HUES6 (cell line): ENCODE data around the gene CTNNBL1.
"Not testable (repeated sequence)": the region's sequence is repeated elsewhere in the genome, so short reads cannot be mapped to it uniquely, and the experiment has no call there.

Experiments
- H3K27ac ChIP-seq: 2 replicates; pipeline ENCODE4 v1.7.0; 2013; ENCODE audit warnings: low read depth, mild to moderate bottlenecking, low read length, inconsistent platforms
- H3K27me3 ChIP-seq: 2 replicates; pipeline ENCODE4 v1.6.1; 2013; ENCODE audit warnings: low read length; ENCODE audit not compliant: control insufficient read depth, insufficient read depth
- H3K36me3 ChIP-seq: 2 replicates; pipeline ENCODE4 v1.6.1; 2013; ENCODE audit warnings: low read length; ENCODE audit not compliant: control insufficient read depth, insufficient read depth
- H3K4me1 ChIP-seq: 2 replicates; pipeline ENCODE4 v1.6.1; 2013; ENCODE audit warnings: low read length; ENCODE audit not compliant: control insufficient read depth, insufficient read depth
- H3K4me3 ChIP-seq: 2 replicates; pipeline ENCODE4 v1.5.1; 2013; ENCODE audit warnings: low read depth, low read length
- H3K9ac ChIP-seq: one replicate; pipeline ENCODE4 v1.6.1; 2013; ENCODE audit warnings: mild to moderate bottlenecking, low read length
- H3K9me3 ChIP-seq: 2 replicates; pipeline ENCODE4 v1.6.1; 2013; ENCODE audit warnings: low read depth, low read length; ENCODE audit not compliant: control insufficient read depth, insufficient read depth

Gene CTNNBL1

DNA sequence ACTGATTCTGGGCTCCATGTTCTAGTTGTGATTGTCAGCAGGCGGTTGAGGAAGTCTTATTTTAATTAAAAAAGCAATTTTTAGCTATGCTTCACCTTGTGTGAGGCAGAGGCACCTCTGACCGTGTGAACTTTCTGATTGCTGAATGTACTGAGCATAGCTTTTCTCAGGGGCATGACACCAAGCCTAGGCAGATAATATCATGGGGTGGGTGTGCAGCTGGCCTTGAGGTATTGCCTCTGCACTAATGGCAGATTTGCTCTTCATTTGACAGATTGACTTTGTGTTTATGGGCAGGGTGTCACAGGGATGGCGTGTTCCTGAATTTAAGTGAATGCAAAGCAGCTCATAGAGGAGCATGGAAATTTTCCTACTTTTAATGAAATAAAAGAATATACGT, 19.6 kb downstream of the CTNNBL1 start:
- no peak overlapping the region for H3K9ac ChIP-seq
- H3K27ac ChIP-seq = no peak overlapping the region
- H3K4me1 ChIP-seq = peaks cover 4% of the 10 kb centered on the region
- H3K27me3 ChIP-seq = no peaks in the 10 kb centered on the region
- no peaks in the 10 kb centered on the region for H3K36me3 ChIP-seq
- no peak overlapping the region for H3K4me3 ChIP-seq
- no peaks in the 10 kb centered on the region for H3K9me3 ChIP-seq

DNA sequence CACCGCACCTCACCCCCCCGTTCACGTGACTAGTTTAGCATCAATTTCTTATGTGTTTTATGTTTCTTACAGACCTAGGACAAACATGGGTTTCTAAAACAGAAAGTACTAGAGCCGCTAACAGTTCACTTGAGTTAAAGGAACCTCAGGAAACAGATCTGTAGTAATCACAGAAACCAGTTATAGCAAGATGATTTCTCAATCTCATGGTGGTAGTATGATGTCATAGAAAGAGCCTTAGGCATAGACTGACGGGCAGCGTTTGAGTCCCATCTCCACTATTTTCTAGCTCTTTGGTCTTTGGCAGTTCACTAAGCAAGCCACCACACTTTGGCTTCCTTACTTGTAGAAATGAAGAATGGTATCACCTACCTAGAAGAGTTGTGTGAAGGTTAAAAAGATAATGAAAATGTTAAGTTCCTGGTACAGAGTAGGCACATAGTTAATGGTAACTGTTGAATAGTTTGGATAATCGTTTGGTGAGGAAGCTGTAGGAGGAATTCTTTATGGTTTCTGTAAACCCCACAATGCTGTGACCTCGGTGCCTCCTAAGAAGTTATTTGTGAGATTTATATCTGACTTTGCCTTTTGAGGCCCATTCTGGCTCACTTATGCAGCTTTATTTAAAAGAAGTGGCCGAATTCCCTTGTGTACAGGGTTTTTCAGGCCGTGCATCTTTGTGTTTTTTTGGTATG, 21.3 kb downstream of the CTNNBL1 start:
- Histone ChIP-seq H3K27ac (no peak overlapping the region), H3K9me3 (peaks cover 4% of the 10 kb centered on the region; the same call in 1 of the 2 replicates), H3K4me3 (no peak overlapping the region), H3K4me1 (peaks cover 4% of the 10 kb centered on the region), H3K36me3 (no peaks in the 10 kb centered on the region), H3K27me3 (no peaks in the 10 kb centered on the region), H3K9ac (no peak overlapping the region)

DNA sequence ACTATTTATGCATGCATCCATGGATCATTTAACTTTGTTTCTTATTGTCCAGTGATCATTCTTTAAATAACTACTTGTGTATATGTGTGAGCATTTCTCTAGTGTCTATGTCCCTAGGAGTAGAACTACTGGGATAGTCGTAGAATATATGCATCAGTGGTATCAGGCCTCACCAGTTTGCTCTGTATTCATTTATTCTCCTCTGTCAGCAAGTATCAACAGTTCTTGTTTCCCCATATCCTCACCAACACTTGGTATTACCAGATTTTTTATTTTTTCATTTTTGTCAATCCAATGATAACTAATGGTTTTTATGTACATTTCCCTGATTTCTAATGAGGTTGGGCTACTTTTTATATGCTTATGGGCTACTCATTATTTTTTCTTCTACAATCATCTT, 27.9 kb downstream of the CTNNBL1 start:
- Histone ChIP-seq H3K4me3 (no peak overlapping the region), H3K27ac (no peak overlapping the region), H3K9ac (no peak overlapping the region), H3K4me1 (peaks cover 4% of the 10 kb centered on the region; the same call in 1 of the 2 replicates), H3K9me3 (peaks cover 4% of the 10 kb centered on the region; the same call in 1 of the 2 replicates), H3K36me3 (no peaks in the 10 kb centered on the region), H3K27me3 (no peaks in the 10 kb centered on the region)

DNA sequence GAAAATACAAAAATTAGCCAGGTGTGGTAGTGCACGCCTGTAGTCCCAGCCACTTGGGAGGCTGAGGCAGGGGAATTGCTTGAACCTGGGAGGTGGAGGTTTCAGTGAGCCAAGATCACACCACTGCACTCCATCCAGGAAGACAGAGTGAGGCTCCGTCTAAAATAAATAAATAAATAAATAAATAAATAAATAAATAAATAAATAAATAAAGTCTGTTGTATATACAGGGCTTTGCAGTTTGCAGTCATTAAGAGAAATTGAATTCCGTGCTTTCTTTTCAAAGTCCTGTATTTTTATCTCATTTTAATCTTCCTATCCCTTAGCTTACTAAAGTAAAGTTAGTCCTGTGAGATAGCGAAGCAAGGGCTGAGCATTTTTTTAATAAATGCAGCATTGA, 28.5 kb downstream of the CTNNBL1 start:
- H3K4me3 ChIP-seq, H3K27me3 ChIP-seq, H3K9me3 ChIP-seq, H3K27ac ChIP-seq, H3K9ac ChIP-seq, H3K36me3 ChIP-seq, H3K4me1 ChIP-seq: not testable (repeated sequence)

DNA sequence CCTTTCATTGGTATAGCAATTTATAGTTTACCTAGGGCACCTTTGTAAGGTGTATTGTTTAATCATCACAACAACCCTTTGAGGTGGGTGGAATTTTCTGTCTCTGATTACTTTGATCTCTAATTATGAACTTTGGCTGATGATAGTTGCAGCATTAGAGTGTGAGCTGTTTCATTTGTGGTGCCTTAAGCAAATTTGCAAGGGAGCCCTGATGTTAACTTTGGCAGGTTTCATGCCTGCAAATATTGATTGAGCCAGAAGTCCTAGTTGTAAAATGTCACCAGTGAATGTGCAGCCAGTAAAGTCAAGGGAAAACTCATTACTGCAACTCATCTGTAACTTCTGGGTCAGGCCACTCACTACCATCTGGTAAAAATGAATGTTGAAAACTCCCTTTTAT, 29.8 kb downstream of the CTNNBL1 start:
- Histone ChIP-seq H3K9me3 (peaks cover 2% of the 10 kb centered on the region; the same call in 1 of the 2 replicates), H3K36me3 (no peaks in the 10 kb centered on the region), H3K27ac (no peak overlapping the region), H3K27me3 (no peaks in the 10 kb centered on the region), H3K9ac (no peak overlapping the region), H3K4me1 (peaks cover 14% of the 10 kb centered on the region), H3K4me3 (no peak overlapping the region)

DNA sequence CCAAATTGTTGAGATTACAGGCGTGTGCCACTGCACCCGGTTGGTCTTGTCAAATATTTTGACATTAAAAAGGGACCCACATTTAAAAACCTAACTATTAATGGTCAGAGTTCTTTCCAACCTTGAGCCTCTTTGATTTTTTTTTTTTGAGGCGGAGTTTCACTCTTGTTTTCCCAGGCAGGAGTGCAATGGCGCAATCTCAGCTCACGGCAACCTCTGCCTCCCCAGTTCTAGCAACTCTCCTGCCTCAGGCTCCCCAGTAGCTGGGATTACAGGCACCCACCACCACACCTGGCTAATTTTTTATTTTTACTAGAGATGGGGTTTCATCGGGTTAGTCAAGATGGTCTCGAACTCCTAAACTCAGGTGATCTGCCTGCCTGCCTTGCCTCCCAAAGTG, 31.3 kb downstream of the CTNNBL1 start:
- Histone ChIP-seq H3K9me3 (no peaks in the 10 kb centered on the region), H3K4me3 (no peak overlapping the region), H3K9ac (no peak overlapping the region), H3K27me3 (no peaks in the 10 kb centered on the region), H3K36me3 (no peaks in the 10 kb centered on the region), H3K27ac (no peak overlapping the region), H3K4me1 (peaks cover 21% of the 10 kb centered on the region)

DNA sequence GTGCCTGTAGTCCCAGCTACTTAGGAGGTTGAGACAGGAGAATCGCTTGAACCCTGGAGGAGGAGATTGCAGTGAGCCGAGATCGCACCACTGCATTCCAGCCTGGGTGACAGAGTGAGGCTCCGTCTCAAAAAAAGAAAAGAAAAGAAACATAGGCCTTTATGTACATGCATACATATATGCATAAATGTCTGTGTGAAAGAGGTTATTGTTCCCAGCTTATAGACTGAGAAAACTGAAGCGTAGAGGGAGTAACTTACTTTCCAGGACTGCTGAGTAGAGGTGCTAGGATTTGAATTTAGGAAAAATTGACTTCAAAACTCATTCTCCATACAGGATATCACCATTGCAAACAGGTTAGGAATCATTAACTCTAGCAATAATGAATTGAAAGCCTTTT, 32.0 kb downstream of the CTNNBL1 start:
- Histone ChIP-seq H3K9me3 (no peaks in the 10 kb centered on the region), H3K36me3 (no peaks in the 10 kb centered on the region), H3K4me3 (no peak overlapping the region), H3K9ac (no peak overlapping the region), H3K27me3 (no peaks in the 10 kb centered on the region), H3K4me1 (peaks cover 21% of the 10 kb centered on the region), H3K27ac (no peak overlapping the region)

DNA sequence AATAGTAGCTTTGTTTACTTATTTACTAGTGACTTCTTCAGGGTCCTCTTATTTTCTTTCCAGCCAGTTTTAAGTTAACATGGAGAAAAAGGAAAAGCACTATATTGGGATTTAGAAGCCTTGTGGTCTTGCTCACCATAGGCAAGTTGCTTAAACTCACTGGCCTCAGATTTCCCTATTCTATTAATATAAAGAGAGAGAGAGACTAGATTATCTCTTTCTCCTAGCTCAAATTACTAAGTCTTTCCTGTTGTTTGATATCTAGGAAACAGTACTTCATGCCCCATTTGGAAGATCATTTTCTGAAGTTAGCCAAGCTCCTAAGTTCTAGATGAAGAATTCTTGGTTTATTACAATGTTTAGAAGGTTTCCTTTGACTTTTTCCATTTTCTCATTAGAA, 32.5 kb downstream of the CTNNBL1 start:
- H3K36me3 ChIP-seq = no peaks in the 10 kb centered on the region
- H3K4me1 ChIP-seq = peaks cover 21% of the 10 kb centered on the region
- no peak overlapping the region for H3K4me3 ChIP-seq
- H3K9ac ChIP-seq = no peak overlapping the region
- no peak overlapping the region for H3K27ac ChIP-seq
- no peaks in the 10 kb centered on the region for H3K27me3 ChIP-seq
- no peaks in the 10 kb centered on the region for H3K9me3 ChIP-seq

DNA sequence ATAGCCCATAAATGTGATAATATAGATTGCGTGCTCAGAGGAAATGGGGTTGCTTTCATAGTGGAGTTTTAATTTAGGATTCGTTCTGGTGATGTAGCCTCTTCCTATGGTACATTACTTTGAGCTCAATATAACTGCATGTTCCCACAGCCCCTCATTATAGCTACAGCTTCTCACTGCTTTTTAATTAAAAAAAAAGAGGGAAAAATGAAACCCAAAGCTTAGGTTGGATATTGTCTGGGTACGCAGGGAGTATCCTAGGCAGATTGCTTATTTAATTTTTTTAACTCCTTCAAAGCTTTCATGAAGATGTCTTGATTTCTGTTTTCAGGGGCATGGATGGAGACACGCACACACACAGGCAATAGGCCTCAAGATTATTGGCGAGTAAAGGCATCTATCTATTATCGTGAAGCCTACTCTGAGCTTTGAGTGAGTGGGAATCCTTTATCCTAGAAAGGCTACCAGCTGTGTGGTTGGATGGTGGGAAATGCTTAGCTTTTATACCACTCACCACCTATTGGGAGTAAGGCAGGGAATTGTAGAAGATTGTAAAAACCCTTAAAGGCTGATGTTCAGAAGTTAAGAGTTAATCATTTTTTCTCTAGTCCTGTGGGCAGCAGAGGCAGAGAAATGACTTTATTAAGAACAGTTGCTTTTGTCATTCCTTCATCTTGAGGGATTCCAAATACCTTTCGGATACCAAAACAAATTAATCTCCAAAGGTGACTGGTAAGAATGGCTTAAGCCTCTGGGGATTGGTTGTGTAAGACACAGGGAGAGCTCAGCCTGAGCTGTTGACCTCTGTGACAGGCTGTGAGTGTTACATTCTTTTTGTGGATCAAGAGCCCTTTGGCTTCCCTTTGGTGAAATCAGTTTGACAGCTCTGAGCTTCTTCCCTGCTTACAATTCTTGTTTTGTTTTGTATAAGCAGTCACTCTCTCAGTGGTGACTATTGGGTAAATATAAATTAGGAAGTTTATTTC, 33.4 kb downstream of the CTNNBL1 start:
- Histone ChIP-seq H3K9me3 (no peaks in the 10 kb centered on the region), H3K27me3 (no peaks in the 10 kb centered on the region), H3K4me3 (no peak overlapping the region), H3K36me3 (no peaks in the 10 kb centered on the region), H3K4me1 (peaks cover 21% of the 10 kb centered on the region), H3K9ac (no peak overlapping the region), H3K27ac (no peak overlapping the region)

DNA sequence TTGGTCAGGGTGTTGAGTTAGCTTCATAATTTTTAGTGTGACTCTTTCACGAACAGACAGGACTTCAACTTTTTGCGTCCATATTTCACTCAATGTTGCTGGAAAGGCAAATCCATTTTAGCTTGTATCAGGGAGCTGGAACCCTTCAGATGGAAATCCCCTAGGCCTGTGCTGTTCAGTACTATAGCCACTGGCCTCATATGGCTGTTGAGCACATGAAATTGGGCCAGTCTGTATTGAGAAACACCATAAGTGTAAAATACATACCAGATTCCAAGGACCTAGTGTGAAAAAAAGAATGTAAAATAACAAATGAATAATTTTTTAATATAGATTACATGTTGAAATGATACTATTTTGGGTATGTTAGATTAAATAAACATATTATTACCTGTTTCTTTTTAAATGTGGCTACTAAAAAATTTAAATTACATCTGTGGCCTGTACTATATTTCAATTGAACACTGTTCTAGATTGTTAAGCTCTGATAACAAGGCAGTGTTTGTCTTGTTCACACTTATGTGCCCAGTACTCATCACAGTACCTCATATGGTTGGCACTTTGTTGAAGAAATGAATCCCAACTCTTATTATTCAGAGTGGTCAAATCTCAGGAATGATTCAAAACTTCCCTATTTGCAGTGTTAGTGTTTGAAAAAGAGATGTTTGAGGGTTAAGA, 34.3 kb downstream of the CTNNBL1 start:
- Histone ChIP-seq H3K9me3 (no peaks in the 10 kb centered on the region), H3K4me1 (peaks cover 24% of the 10 kb centered on the region), H3K4me3 (no peak overlapping the region), H3K27me3 (no peaks in the 10 kb centered on the region), H3K9ac (no peak overlapping the region), H3K36me3 (no peaks in the 10 kb centered on the region), H3K27ac (no peak overlapping the region)

DNA sequence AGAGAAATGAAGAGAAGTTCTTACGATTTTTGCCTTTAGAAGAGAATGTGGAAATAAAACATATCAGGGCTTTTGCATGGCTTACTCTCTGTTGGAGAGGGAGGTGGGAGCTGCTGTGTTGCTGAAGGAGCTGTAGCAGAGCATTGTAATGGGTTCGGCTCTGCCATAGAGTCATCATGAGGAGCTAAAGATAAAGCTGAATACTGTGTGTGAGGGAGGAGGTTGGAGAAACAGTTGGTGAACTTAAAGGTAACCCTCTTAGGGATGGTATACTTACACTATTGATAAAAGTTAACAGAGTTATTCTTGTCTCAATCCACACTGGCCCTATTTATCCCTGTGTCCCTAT, 34.8 kb downstream of the CTNNBL1 start:
- H3K4me3 ChIP-seq = no peak overlapping the region
- no peak overlapping the region for H3K27ac ChIP-seq
- no peaks in the 10 kb centered on the region for H3K9me3 ChIP-seq
- H3K27me3 ChIP-seq = no peaks in the 10 kb centered on the region
- peaks cover 26% of the 10 kb centered on the region for H3K4me1 ChIP-seq
- no peaks in the 10 kb centered on the region for H3K36me3 ChIP-seq
- no peak overlapping the region for H3K9ac ChIP-seq
